ENCODE data around the gene C3orf33.

The C3orf33 gene

GRCh38 chr3:155785662-155786295 lies 20.3 kb downstream of the C3orf33 start:
- DNase-seq (ENCODE audit: low read depth) = no peak

GRCh38 chr3:155782390-155782953 lies 23.6 kb downstream of the C3orf33 start:
- DNase-seq (ENCODE audit: low read depth) = no peak

GRCh38 chr3:155780291-155780690 lies 25.8 kb downstream of the C3orf33 start:
- DNase-seq (ENCODE audit: low read depth) = no peak

- no peak for DNase-seq (ENCODE audit: low read depth)
Measured at GRCh38 chr3:155778462-155778861, 27.6 kb downstream of the C3orf33 start.

GRCh38 chr3:155772801-155773200 lies 33.3 kb downstream of the C3orf33 start:
- no peak for DNase-seq (ENCODE audit: low read depth)

- no peak for DNase-seq (ENCODE audit: low read depth)
Measured at GRCh38 chr3:155771126-155771525, 35.0 kb downstream of the C3orf33 start.

GRCh38 chr3:155766206-155766605 lies 39.9 kb downstream of the C3orf33 start:
- DNase-seq (ENCODE audit: low read depth) = no peak

GRCh38 chr3:155763870-155764463 lies 42.1 kb downstream of the C3orf33 start:
- no peak for DNase-seq (ENCODE audit: low read depth)

- DNase-seq (ENCODE audit: low read depth) = no peak
Measured at GRCh38 chr3:155760653-155761052, 45.4 kb downstream of the C3orf33 start.

GRCh38 chr3:155757577-155757976 lies 48.5 kb downstream of the C3orf33 start:
- DNase-seq (ENCODE audit: low read depth) = no peak

- DNase-seq (ENCODE audit: low read depth) = no peak
Measured at GRCh38 chr3:155753038-155753639, 52.9 kb downstream of the C3orf33 start.

- no peak for DNase-seq (ENCODE audit: low read depth)
Measured at GRCh38 chr3:155748611-155749365, 57.3 kb downstream of the C3orf33 start.

- no peak for DNase-seq (ENCODE audit: low read depth)
Measured at GRCh38 chr3:155747946-155748290, 58.2 kb downstream of the C3orf33 start.

GRCh38 chr3:155747286-155747945 lies 58.7 kb downstream of the C3orf33 start:
- no peak for DNase-seq (ENCODE audit: low read depth)

GRCh38 chr3:155746703-155747102 lies 59.4 kb downstream of the C3orf33 start:
- no peak for DNase-seq (ENCODE audit: low read depth)

- DNase-seq (ENCODE audit: low read depth) = no peak
Measured at GRCh38 chr3:155745795-155746550, 60.1 kb downstream of the C3orf33 start.

GRCh38 chr3:155744626-155745324 lies 61.3 kb downstream of the C3orf33 start, which contains the start of gene PLCH1:
TSS of gene PLCH1 (minus strand) at chr3:155745071. CDS start at chr3:155704224, 40,847 bp downstream.
- DNase-seq (ENCODE audit: low read depth) = no peak

- DNase-seq (ENCODE audit: low read depth) = no peak
Measured at GRCh38 chr3:155744010-155744625, 62.0 kb downstream of the C3orf33 start.

GRCh38 chr3:155743606-155744005 lies 62.5 kb downstream of the C3orf33 start:
- no peak for DNase-seq (ENCODE audit: low read depth)

GRCh38 chr3:155742349-155742965 lies 63.6 kb downstream of the C3orf33 start:
- DNase-seq (ENCODE audit: low read depth) = no peak

Measured in GM04504 (cell line).